Dermis blood vessel endothelial cell (primary cell): ENCODE results near the gene CERKL. TPM values are rescaled to one million over a fixed set of nuclear protein-coding genes. Genes with fewer than 3 reads are reported as not detected.

Experiments
- DNase-seq: peaks from one replicate; pipeline ENCODE4 v3.0.0; 2010
- total RNA-seq: library from RNA; depleted of rRNA; stranded (reverse); fragments of >200 nt; gene quantifications from 2 replicates; pipeline ENCODE4 v1.2.3, GENCODE V29; 2014

CERKL gene
- total RNA-seq, 1 donor from 2014 or later = not detected

DNA sequence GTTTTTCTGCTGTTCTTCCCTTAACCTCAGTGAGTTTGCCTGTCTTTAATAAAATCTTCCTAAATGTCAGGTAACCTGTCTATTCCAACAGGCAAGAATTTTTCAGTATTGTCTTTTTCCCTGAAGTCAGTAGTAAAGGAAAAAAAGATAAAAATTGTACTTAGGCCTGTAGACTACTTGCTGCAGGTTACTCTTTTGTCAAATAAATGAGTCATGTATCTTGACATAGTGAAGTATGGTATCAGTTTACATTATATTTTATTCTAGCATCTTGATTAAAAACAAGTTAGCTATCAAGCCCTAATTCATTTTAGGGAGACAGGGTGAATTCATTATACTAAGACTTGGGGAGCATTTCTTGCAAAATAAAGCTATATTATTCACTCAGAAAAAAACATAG, 139.9 kb downstream of the CERKL start:
- DNase-seq = no peak

DNA sequence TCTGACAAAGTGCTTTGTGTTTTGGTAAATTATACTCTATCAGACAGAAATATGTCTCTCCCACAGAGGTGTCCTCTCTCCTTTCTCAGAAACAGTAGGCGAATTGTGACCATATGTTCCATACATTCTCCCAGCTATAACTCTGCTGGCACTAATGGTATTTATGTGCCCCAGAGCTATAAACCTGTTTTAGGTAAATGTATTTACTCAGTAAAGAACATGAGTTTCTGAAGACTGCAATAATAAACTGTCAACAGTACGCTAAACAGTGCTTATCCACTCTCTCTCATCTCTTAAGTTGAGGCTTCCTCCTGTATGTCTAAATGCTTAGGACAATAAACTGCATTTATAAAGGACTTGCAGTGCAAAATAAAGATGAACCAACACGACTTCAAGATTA, 141.2 kb downstream of the CERKL start:
- DNase-seq = no peak

DNA sequence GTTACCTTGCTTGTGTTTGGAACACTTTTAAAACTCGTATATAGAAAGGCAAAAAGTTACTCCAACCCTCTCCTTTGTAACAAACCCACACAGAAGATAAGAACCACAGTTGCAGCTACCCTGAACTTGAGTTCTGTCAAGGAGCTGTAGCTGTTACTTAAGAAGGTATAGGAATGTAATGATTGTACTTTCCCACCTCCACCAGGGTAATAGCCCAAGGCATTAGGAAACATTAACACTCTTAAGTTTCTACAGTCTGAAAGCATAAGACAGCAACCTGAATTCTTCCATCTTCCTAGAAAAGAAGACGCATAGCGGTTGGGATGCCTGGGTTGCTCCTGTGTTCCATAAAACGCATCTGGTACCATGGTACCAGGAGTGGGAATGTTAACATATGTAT, 156.7 kb downstream of the CERKL start:
- no peak for DNase-seq

DNA sequence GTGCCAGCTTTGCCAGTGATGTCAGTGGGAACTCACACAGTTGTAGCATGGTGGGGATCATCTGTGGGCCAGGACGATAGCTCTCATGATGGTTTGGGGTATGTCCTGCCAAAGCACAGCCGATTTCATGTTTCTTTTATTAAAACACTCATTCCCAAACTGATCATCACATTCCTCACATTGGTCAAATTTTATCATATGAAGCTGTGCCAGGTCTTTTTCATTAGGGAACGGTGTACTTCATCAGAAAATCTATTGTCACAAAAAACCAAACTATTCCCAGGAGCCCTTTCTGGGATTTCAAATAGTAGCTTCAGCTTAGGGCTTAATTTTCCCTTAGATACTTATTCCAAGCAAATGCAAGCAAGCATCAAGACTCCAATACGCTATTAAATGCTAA, 157.7 kb downstream of the CERKL start:
- DNase-seq = no peak

Other genes starting within 250 kb of the CERKL start
- gene ITGA4, start 199.7 kb downstream of the CERKL start, total RNA-seq = 0.60 and 1.0 TPM in 2 replicates
- gene NEUROD1, start 23.4 kb upstream of the CERKL start, total RNA-seq = not detected in 2 replicates
- gene ITPRID2, start 234.6 kb upstream of the CERKL start, total RNA-seq = 191 and 211 TPM in 2 replicates